Fibroblast of lung (primary cell): Measurements from ENCODE around the gene CCDC141.

Experiments used
- EZH2 ChIP-seq: IDR thresholded peaks from 2 replicates; pipeline ENCODE4 v1.5.1; 2012; ENCODE audit warnings: low read length, control low read depth, mild to moderate bottlenecking; ENCODE audit errors: missing control alignments
- TF ChIP-seq, protein P1 (sequence below), 2 donors: IDR thresholded peaks in 1 of 2; conservative IDR thresholded peaks in 1 of 2; 1 replicate in 1 of 2; 2 replicates in 1 of 2; pipeline ENCODE4 v1.5.1; 2011 to 2012; ENCODE audit warnings: low read length in 2 of 2, control low read depth in 1 of 2, inconsistent platforms in 1 of 2, low read depth in 1 of 2, mild to moderate bottlenecking in 1 of 2

DNA sequence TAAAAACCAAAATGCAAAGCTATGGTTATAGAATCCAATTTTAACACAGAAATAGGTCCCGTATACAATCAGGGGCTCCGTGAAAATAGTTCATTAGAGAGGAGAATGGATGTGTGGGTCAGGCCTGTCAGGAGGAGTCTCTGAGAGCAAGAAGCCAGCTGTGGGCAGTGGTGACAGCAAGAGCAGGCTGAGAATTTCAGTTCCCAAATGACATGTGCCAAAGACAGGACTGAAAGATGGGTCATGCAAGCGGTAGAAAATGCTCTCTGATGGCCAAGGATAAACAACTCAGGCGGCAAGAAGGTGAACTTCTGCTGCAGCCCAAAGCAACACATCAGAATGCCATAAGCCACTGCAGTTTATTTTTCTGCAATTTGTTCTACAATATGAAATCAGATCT is 100.4 kb downstream of the CCDC141 start:
- TF ChIP-seq, protein P1, sequence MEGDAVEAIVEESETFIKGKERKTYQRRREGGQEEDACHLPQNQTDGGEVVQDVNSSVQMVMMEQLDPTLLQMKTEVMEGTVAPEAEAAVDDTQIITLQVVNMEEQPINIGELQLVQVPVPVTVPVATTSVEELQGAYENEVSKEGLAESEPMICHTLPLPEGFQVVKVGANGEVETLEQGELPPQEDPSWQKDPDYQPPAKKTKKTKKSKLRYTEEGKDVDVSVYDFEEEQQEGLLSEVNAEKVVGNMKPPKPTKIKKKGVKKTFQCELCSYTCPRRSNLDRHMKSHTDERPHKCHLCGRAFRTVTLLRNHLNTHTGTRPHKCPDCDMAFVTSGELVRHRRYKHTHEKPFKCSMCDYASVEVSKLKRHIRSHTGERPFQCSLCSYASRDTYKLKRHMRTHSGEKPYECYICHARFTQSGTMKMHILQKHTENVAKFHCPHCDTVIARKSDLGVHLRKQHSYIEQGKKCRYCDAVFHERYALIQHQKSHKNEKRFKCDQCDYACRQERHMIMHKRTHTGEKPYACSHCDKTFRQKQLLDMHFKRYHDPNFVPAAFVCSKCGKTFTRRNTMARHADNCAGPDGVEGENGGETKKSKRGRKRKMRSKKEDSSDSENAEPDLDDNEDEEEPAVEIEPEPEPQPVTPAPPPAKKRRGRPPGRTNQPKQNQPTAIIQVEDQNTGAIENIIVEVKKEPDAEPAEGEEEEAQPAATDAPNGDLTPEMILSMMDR (conservative IDR thresholded peaks at IDR 0.05 in 1 of 2, IDR thresholded peaks at IDR 0.05 in 1 of 2; ENCODE audit: low read depth in 1 of 2, low read length in 2 of 2), result no peak
- TF ChIP-seq EZH2, result no peak
